HepG2 (cell line): Measurements from ENCODE around the gene MRFAP1L1. TPM values are rescaled to one million over a fixed set of nuclear protein-coding genes. Genes with fewer than 3 reads are reported as not detected.

Experiments
- ATAD3A ChIP-seq: sonication (generic); formaldehyde crosslinking; IDR thresholded peaks from 2 replicates; pipeline ENCODE4 v1.4.0; 2020; ENCODE audit warnings: missing genetic modification reagents
- ATF6 ChIP-seq: sonication (generic); formaldehyde crosslinking; conservative IDR thresholded peaks from 2 replicates; pipeline ENCODE4 v1.4.0; 2020; ENCODE audit warnings: missing genetic modification reagents
- CEBPB ChIP-seq: IDR thresholded peaks from 2 replicates; pipeline ENCODE4 v1.6.1; 2011; ENCODE audit warnings: low read depth, low read length, improper control_type of control experiment, borderline replicate concordance
- SCMH1 ChIP-seq: sonication (generic); formaldehyde crosslinking; IDR thresholded peaks from 2 replicates; pipeline ENCODE4 v1.9.0; 2021; ENCODE audit warnings: missing genetic modification reagents, mild to moderate bottlenecking, borderline replicate concordance
- ZNF12 ChIP-seq: sonication (generic); formaldehyde crosslinking; IDR thresholded peaks from 2 replicates; pipeline ENCODE4 v1.5.0; 2020; ENCODE audit warnings: missing genetic modification reagents
- ZNF24 ChIP-seq: fragments of 450-650 bp; IDR thresholded peaks from 2 replicates; pipeline ENCODE4 v1.6.1; 2017; ENCODE audit warnings: antibody characterized with exemption, mild to moderate bottlenecking
- polyA plus RNA-seq, 8 experiments: library from polyadenylated mRNA; depleted of rRNA in 3 of 8; stranded (reverse) in 7 of 8; unstranded in 1 of 8; fragments of >200 nt; fragmentation: Illumina TruSeq in 4 of 8; extraction: Trizol in 4 of 8; gene quantifications; 2 replicates each; pipeline versions ENCODE4 v1.2.1 to v1.2.3, GENCODE V29; 2011 to 2016; ENCODE audit warnings: low read depth in 4 of 8, missing spikeins in 1 of 8, mixed read lengths in 1 of 8; ENCODE audit not compliant: insufficient read depth in 1 of 8
- total RNA-seq, 5 experiments: library from RNA; depleted of rRNA; stranded (reverse); fragments of >200 nt; fragmentation: Illumina TruSeq; extraction: Trizol; gene quantifications; 2 replicates each; pipeline ENCODE4 v1.2.3, GENCODE V29; 2016; ENCODE audit warnings: low read depth in 1 of 5
- TF ChIP-seq, protein P1 (sequence below), 2 experiments: fragments of 450-650 bp in 1 of 2; sonication (generic) in 1 of 2; formaldehyde crosslinking in 1 of 2; IDR thresholded peaks; 2 replicates each; pipeline versions ENCODE4 v1.6.1 to v1.8.0; 2016 to 2022; ENCODE audit warnings: antibody characterized with exemption in 1 of 2, mild to moderate bottlenecking in 1 of 2, missing genetic modification reagents in 1 of 2
- TF ChIP-seq, protein P2 (sequence below): sonication (generic); formaldehyde crosslinking; IDR thresholded peaks from 2 replicates; pipeline ENCODE4 v1.5.1; 2020; ENCODE audit warnings: mild to moderate bottlenecking, moderate library complexity, missing genetic modification reagents
- TF ChIP-seq, protein P3 (sequence below): sonication (generic); formaldehyde crosslinking; IDR thresholded peaks from 2 replicates; pipeline ENCODE4 v1.5.1; 2020; ENCODE audit warnings: missing genetic modification reagents, mild to moderate bottlenecking, borderline replicate concordance

Gene MRFAP1L1
- total and polyA plus RNA-seq, 2 of the 13 experiments (the other 11 are each of a cell fraction or from before 2014, with no cell fraction given): 44.8 to 76.6 TPM

DNA sequence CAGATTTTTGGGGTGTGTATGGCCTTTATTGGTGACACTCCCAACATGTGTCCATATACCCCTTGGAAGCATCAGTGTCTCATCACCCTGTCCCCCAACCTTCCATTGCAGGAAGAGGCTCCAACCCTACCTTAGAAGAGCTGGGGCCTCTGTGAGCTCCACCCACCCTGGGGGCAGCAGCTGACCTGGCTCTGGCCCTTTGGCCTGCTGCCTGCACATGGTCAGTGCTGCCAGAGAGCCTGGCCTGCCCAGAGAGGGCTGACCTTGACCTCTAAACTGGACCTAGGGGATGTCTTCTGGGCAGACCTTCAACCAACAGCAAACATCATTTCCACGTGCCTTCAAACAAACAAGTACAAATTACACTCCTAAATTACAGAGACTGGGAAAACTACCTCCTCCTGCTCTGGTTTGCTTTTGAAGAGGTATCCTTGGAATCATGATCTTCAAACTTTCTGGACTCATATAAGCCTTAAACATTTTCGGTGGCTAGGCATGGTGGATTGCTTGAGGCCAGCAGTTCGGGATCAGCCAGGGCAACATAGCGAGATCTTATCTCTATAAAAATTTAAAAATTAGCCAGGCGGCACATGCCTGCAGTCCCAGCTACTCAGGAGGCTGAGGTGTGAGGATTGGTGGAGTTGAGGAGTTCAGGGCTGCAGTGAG, 45.6 kb upstream of the MRFAP1L1 start (continued):
- TF ChIP-seq, protein P1, sequence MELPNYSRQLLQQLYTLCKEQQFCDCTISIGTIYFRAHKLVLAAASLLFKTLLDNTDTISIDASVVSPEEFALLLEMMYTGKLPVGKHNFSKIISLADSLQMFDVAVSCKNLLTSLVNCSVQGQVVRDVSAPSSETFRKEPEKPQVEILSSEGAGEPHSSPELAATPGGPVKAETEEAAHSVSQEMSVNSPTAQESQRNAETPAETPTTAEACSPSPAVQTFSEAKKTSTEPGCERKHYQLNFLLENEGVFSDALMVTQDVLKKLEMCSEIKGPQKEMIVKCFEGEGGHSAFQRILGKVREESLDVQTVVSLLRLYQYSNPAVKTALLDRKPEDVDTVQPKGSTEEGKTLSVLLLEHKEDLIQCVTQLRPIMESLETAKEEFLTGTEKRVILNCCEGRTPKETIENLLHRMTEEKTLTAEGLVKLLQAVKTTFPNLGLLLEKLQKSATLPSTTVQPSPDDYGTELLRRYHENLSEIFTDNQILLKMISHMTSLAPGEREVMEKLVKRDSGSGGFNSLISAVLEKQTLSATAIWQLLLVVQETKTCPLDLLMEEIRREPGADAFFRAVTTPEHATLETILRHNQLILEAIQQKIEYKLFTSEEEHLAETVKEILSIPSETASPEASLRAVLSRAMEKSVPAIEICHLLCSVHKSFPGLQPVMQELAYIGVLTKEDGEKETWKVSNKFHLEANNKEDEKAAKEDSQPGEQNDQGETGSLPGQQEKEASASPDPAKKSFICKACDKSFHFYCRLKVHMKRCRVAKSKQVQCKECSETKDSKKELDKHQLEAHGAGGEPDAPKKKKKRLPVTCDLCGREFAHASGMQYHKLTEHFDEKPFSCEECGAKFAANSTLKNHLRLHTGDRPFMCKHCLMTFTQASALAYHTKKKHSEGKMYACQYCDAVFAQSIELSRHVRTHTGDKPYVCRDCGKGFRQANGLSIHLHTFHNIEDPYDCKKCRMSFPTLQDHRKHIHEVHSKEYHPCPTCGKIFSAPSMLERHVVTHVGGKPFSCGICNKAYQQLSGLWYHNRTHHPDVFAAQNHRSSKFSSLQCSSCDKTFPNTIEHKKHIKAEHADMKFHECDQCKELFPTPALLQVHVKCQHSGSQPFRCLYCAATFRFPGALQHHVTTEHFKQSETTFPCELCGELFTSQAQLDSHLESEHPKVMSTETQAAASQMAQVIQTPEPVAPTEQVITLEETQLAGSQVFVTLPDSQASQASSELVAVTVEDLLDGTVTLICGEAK (IDR thresholded peaks at IDR 0.05): no peak
- TF ChIP-seq, protein P1 (CRISPR knock-in tag; IDR thresholded peaks at IDR 0.05): peak; percentile 71; the same call in 1 of the 2 replicates
- TF ChIP-seq SCMH1 (CRISPR knock-in tag) (no peak), ZNF24 (0 out of 2 replicates have a peak, but pooled peaks have one; percentile 14), CEBPB (no peak), ATAD3A (CRISPR knock-in tag) (no peak), ZNF12 (CRISPR knock-in tag) (no peak; the same call in 1 of the 2 replicates), ATF6 (no peak)
- TF ChIP-seq, protein P2, sequence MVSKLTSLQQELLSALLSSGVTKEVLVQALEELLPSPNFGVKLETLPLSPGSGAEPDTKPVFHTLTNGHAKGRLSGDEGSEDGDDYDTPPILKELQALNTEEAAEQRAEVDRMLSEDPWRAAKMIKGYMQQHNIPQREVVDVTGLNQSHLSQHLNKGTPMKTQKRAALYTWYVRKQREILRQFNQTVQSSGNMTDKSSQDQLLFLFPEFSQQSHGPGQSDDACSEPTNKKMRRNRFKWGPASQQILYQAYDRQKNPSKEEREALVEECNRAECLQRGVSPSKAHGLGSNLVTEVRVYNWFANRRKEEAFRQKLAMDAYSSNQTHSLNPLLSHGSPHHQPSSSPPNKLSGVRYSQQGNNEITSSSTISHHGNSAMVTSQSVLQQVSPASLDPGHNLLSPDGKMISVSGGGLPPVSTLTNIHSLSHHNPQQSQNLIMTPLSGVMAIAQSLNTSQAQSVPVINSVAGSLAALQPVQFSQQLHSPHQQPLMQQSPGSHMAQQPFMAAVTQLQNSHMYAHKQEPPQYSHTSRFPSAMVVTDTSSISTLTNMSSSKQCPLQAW (CRISPR knock-in tag): peak; percentile 96
- TF ChIP-seq, protein P3, sequence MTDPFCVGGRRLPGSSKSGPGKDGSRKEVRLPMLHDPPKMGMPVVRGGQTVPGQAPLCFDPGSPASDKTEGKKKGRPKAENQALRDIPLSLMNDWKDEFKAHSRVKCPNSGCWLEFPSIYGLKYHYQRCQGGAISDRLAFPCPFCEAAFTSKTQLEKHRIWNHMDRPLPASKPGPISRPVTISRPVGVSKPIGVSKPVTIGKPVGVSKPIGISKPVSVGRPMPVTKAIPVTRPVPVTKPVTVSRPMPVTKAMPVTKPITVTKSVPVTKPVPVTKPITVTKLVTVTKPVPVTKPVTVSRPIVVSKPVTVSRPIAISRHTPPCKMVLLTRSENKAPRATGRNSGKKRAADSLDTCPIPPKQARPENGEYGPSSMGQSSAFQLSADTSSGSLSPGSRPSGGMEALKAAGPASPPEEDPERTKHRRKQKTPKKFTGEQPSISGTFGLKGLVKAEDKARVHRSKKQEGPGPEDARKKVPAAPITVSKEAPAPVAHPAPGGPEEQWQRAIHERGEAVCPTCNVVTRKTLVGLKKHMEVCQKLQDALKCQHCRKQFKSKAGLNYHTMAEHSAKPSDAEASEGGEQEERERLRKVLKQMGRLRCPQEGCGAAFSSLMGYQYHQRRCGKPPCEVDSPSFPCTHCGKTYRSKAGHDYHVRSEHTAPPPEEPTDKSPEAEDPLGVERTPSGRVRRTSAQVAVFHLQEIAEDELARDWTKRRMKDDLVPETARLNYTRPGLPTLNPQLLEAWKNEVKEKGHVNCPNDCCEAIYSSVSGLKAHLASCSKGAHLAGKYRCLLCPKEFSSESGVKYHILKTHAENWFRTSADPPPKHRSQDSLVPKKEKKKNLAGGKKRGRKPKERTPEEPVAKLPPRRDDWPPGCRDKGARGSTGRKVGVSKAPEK: 0 out of 2 replicates have a peak, but pooled peaks have one; percentile 87
